K562 (cell line): ENCODE results near the gene NIPSNAP2. TPM values are rescaled to one million over a fixed set of nuclear protein-coding genes. Genes with fewer than 3 reads are reported as not detected.
A peak's percentile ranks its signal among the peaks of the same experiment; 100 is the strongest.

ENCODE experiments used
- GABPA ChIP-seq: fragments of 200-800 bp; sonication (Bioruptor generic); conservative IDR thresholded peaks from 2 replicates; pipeline ENCODE4 v1.6.1; 2016; ENCODE audit warnings: low read depth, missing genetic modification characterization, missing compliant biosample characterization
- GTF2A2 ChIP-seq: IDR thresholded peaks from 2 replicates; pipeline ENCODE4 v1.6.1; 2016; ENCODE audit warnings: mild to moderate bottlenecking, missing genetic modification characterization, missing compliant biosample characterization
- HCFC1 ChIP-seq: IDR thresholded peaks from 2 replicates; pipeline ENCODE4 v1.6.1; 2012; ENCODE audit warnings: low read depth, low read length, improper control_type of control experiment
- HDAC1 ChIP-seq, 2 experiments: fragments of 450-650 bp; IDR thresholded peaks; 2 replicates each; pipeline ENCODE4 v1.6.1; 2016 to 2017; ENCODE audit warnings: inconsistent platforms in 1 of 2, mild to moderate bottlenecking in 1 of 2, moderate library complexity in 1 of 2
- HMGXB4 ChIP-seq: sonication (generic); formaldehyde crosslinking; IDR thresholded peaks from 2 replicates; pipeline ENCODE4 v1.8.1; 2023; ENCODE audit warnings: mild to moderate bottlenecking, missing genetic modification reagents
- HNRNPL ChIP-seq: fragments of 200-400 bp; formaldehyde crosslinking; IDR thresholded peaks from 2 replicates; pipeline ENCODE4 v1.6.1; 2017; ENCODE audit warnings: low read depth, mild to moderate bottlenecking, low read length
- KDM5B ChIP-seq: fragments of 200-600 bp; sonication (generic); IDR thresholded peaks from 2 replicates; pipeline ENCODE4 v1.6.1; 2012; ENCODE audit warnings: low read depth, mild to moderate bottlenecking, moderate library complexity, low read length, control low read depth, inconsistent platforms; ENCODE audit not compliant: insufficient replicate concordance
- MITF ChIP-seq: IDR thresholded peaks from 2 replicates; pipeline ENCODE4 v1.6.1; 2014; ENCODE audit warnings: antibody characterized with exemption
- NBN ChIP-seq: fragments of 450-650 bp; IDR thresholded peaks from 2 replicates; pipeline ENCODE4 v1.6.1; 2016; ENCODE audit warnings: low read depth, mild to moderate bottlenecking
- NCOA2 ChIP-seq, 2 experiments: fragments of 450-650 bp; IDR thresholded peaks; 2 replicates each; pipeline ENCODE4 v1.6.1; 2018; ENCODE audit warnings: mild to moderate bottlenecking in 2 of 2, moderate library complexity in 1 of 2; ENCODE audit not compliant: partially characterized antibody in 2 of 2
- NCOA4 ChIP-seq: fragments of 450-650 bp; IDR thresholded peaks from 2 replicates; pipeline ENCODE4 v1.6.1; 2018; ENCODE audit warnings: mild to moderate bottlenecking; ENCODE audit not compliant: partially characterized antibody
- NFRKB ChIP-seq: fragments of 450-650 bp; IDR thresholded peaks from 2 replicates; pipeline ENCODE4 v1.6.1; 2016; ENCODE audit warnings: low read depth
- OTX1 ChIP-seq: fragments of 450-650 bp; formaldehyde crosslinking; IDR thresholded peaks from 2 replicates; pipeline ENCODE4 v1.4.0; 2022; ENCODE audit warnings: mild to moderate bottlenecking
- PHF8 ChIP-seq: fragments of 200-600 bp; sonication (generic); IDR thresholded peaks from 2 replicates; pipeline ENCODE4 v1.6.1; 2012; ENCODE audit warnings: mixed run types, mild to moderate bottlenecking, inconsistent platforms, low read length, moderate library complexity, borderline replicate concordance
- POLR2B ChIP-seq: fragments of 450-650 bp; IDR thresholded peaks from 2 replicates; pipeline ENCODE4 v1.6.1; 2018; ENCODE audit warnings: low read depth; ENCODE audit not compliant: partially characterized antibody
- SMARCE1 ChIP-seq: fragments of 450-650 bp; IDR thresholded peaks from 2 replicates; pipeline ENCODE4 v1.7.1; 2016; ENCODE audit warnings: mild to moderate bottlenecking
- TARDBP ChIP-seq: fragments of 450-650 bp; IDR thresholded peaks from 2 replicates; pipeline ENCODE4 v1.6.1; 2016
- TOE1 ChIP-seq, 2 experiments: fragments of 450-650 bp in 1 of 2; sonication (generic) in 1 of 2; formaldehyde crosslinking in 1 of 2; IDR thresholded peaks; 2 replicates each; pipeline versions ENCODE4 v1.7.1 to v1.8.0; 2016 to 2022; ENCODE audit warnings: borderline replicate concordance in 2 of 2, mild to moderate bottlenecking in 2 of 2, antibody characterized with exemption in 1 of 2, inconsistent platforms in 1 of 2, low read depth in 1 of 2, missing genetic modification reagents in 1 of 2, moderate library complexity in 1 of 2
- ZFPM2 ChIP-seq: fragments of 250-450 bp; sonication (Bioruptor Pico); IDR thresholded peaks from 2 replicates; pipeline ENCODE4 v1.5.1; 2022; ENCODE audit warnings: mild to moderate bottlenecking
- ZNF277 ChIP-seq: fragments of 250-450 bp; sonication (Bioruptor Pico); IDR thresholded peaks from 2 replicates; pipeline ENCODE4 v1.8.0; 2022; ENCODE audit warnings: inconsistent platforms, mild to moderate bottlenecking, moderate library complexity, borderline replicate concordance
- ZNF395 ChIP-seq: fragments of 200-800 bp; sonication (Bioruptor generic); IDR thresholded peaks from 2 replicates; pipeline ENCODE4 v1.6.1; 2017; ENCODE audit warnings: missing genetic modification characterization, missing compliant biosample characterization
- polyA plus RNA-seq, 8 experiments: library from polyadenylated mRNA; depleted of rRNA in 4 of 8; stranded (reverse) in 5 of 8; unstranded in 3 of 8; fragments of >200 nt; fragmentation: Nextera tagmentation in 2 of 8; fragmentation: Illumina TruSeq in 1 of 8; extraction: Ambion mirVana in 2 of 8; extraction: Trizol in 1 of 8; gene quantifications; 2 replicates each; pipeline versions ENCODE4 v1.2.1 to v1.2.3, GENCODE V29; 2011 to 2014; ENCODE audit warnings: inconsistent platforms in 1 of 8, missing spikeins in 1 of 8
- total RNA-seq, 7 experiments: library from RNA; depleted of rRNA in 6 of 7; stranded (reverse); fragments of >200 nt in 6 of 7; fragmentation: Illumina TruSeq in 2 of 7; extraction: Trizol in 2 of 7; gene quantifications; 2 replicates each; pipeline versions ENCODE4 v1.2.1 to v1.2.3, GENCODE V29; 2011 to 2021; ENCODE audit warnings: low replicate concordance in 1 of 7

NIPSNAP2 gene
- total and polyA plus RNA-seq, 9 of the 15 experiments (the other 6 are each of a cell fraction or from before 2014, with no cell fraction given): 24.9 to 107 (median 53.0) TPM

- TF ChIP-seq HNRNPL (no peak), OTX1 (CRISPR knock-in tag) (no peak), NBN (0 out of 2 replicates have a peak, but pooled peaks have one; percentile 38), GABPA (peak; percentile 50), MITF (no peak), SMARCE1 (peak; percentile 62; the same call in 1 of the 2 replicates), HCFC1 (peak; percentile 31; the same call in 1 of the 2 replicates), NFRKB (0 out of 2 replicates have a peak, but pooled peaks have one; percentile 50), HMGXB4 (no peak), TOE1 (IDR thresholded peaks at IDR 0.05; ENCODE audit: borderline replicate concordance) (peak; percentile 34; the same call in 1 of the 2 replicates), TOE1 (CRISPR knock-in tag; IDR thresholded peaks at IDR 0.05; ENCODE audit: borderline replicate concordance, low read depth) (no peak), KDM5B (peak; percentile 44), HDAC1 (IDR thresholded peaks at IDR 0.05) (peak in 1 of 2 experiments; percentile 30; a peak in 1 of 4 replicates), POLR2B (no peak), GTF2A2 (tag) (no peak), NCOA2 (IDR thresholded peaks at IDR 0.05; ENCODE audit: partially characterized antibody in 2 of 2) (no peak), ZFPM2 (no peak), ZNF395 (CRISPR knock-in tag) (peak; percentile 37; the same call in 1 of the 2 replicates), NCOA4 (no peak), ZNF277 (CRISPR knock-in tag) (no peak), PHF8 (peak; percentile 45; the same call in 1 of the 2 replicates), TARDBP (no peak)
These were observed 69.5 kb downstream of the NIPSNAP2 start (continued) for GRCh38 chr7:56033671-56034432.
